Activated CD4-positive, alpha-beta T cell treated with anti-CD3 and anti-CD28 coated beads, Interleukin-10, Interleukin-2, amounts not matched to agents 100 ng/mL and 50 ng/mL, durations not matched to agents 16 hours and 8 hours (primary cell): Measurements from ENCODE around the gene TBC1D5.

Experiments
- DNase-seq: peaks from one replicate; pipeline ENCODE4 v3.0.0-alpha.2; 2020

TBC1D5 gene

GRCh38 chr3:17121336-17121735 is 621.1 kb downstream of the TBC1D5 start:
- no peak for DNase-seq

- DNase-seq, result no peak
Measured at GRCh38 chr3:17120115-17120514, 622.3 kb downstream of the TBC1D5 start.

GRCh38 chr3:17119201-17120072 is 623.0 kb downstream of the TBC1D5 start:
- no peak for DNase-seq

- DNase-seq, result no peak
Measured at GRCh38 chr3:17118771-17119170, 623.7 kb downstream of the TBC1D5 start.

- no peak for DNase-seq
Measured at GRCh38 chr3:17116007-17116600, 626.3 kb downstream of the TBC1D5 start.

GRCh38 chr3:17115186-17115585 is 627.2 kb downstream of the TBC1D5 start:
- DNase-seq, result no peak

GRCh38 chr3:17111586-17111985 is 630.8 kb downstream of the TBC1D5 start:
- DNase-seq, result no peak

GRCh38 chr3:17110660-17111396 is 631.6 kb downstream of the TBC1D5 start:
- no peak for DNase-seq
